T-cell (primary cell): ENCODE data around the gene RFX3. TPM values are rescaled to one million over a fixed set of nuclear protein-coding genes. Genes with fewer than 3 reads are reported as not detected.

Experiments used
- ATAC-seq, 4 experiments: fragments of 200-7000 bp in 3 of 4; fragments of 150-1000 bp in 1 of 4; cut with Tn5 transposase; replicated peaks in 1 of 4; 1 replicate in 3 of 4; 2 replicates in 1 of 4; pipeline ENCODE4 v1.10.0; 2021; ENCODE audit warnings: moderate library complexity in 3 of 4, mild to moderate bottlenecking in 2 of 4, moderate number of reproducible peaks in 1 of 4
- CTCF ChIA-PET, 2 donors: fragments of 300-600 bp; sonication (Branson Sonifier 250); formaldehyde crosslinking; loops; one replicate each; lab custom pipeline; 2022; ENCODE audit warnings: antibody characterized with exemption in 2 of 2; lab: Charles Lee
- POLR2A ChIA-PET, 2 donors: fragments of 300-600 bp; sonication (Branson Sonifier 250); formaldehyde crosslinking; loops; one replicate each; lab custom pipeline; 2022; ENCODE audit warnings: antibody characterized with exemption in 2 of 2; lab: Charles Lee
- DNase-seq, 35 experiments: peaks; one replicate each; pipeline versions ENCODE4 v3.0.0 to v3.0.0-alpha.2; 2013 to 2023
- H3K27ac ChIP-seq: one replicate; pipeline ENCODE4 v1.5.1; 2013; ENCODE audit warnings: low read length
- H3K27me3 ChIP-seq, 2 experiments: replicated peaks in 1 of 2; 1 replicate in 1 of 2; 2 replicates in 1 of 2; pipeline versions ENCODE4 v1.6.1 to v1.7.0; 2013; ENCODE audit warnings: low read length in 1 of 2, mixed read lengths in 1 of 2; ENCODE audit not compliant: control insufficient read depth in 2 of 2, insufficient read depth in 2 of 2; ENCODE audit errors: extremely low read depth in 1 of 2
- H3K36me3 ChIP-seq, 2 donors: 1 replicate in 1 of 2; 2 replicates in 1 of 2; pipeline versions ENCODE4 v1.6.1 to v1.7.0; 2013; ENCODE audit warnings: low read length in 1 of 2; ENCODE audit not compliant: control insufficient read depth in 2 of 2, insufficient read depth in 1 of 2; ENCODE audit errors: extremely low read depth in 1 of 2
- H3K4me1 ChIP-seq, 2 experiments: 1 replicate in 1 of 2; 2 replicates in 1 of 2; pipeline versions ENCODE4 v1.6.1 to v1.7.0; 2013; ENCODE audit warnings: low read length in 2 of 2, mixed read lengths in 1 of 2; ENCODE audit not compliant: insufficient read depth in 2 of 2, control insufficient read depth in 1 of 2; ENCODE audit errors: extremely low read depth in 1 of 2
- H3K4me3 ChIP-seq, 2 donors: 1 replicate in 1 of 2; 2 replicates in 1 of 2; pipeline versions ENCODE4 v1.5.1 to v1.7.0; 2013; ENCODE audit warnings: mild to moderate bottlenecking in 2 of 2, low read length in 1 of 2, moderate library complexity in 1 of 2; ENCODE audit not compliant: control insufficient read depth in 1 of 2; ENCODE audit errors: extremely low read depth in 1 of 2
- H3K9me3 ChIP-seq: 2 replicates; pipeline ENCODE4 v1.7.0; 2013
- H3K27ac Mint-ChIP-seq, 2 donors: one replicate each; pipeline ENCODE4 v1.8.0; 2020 to 2021; ENCODE audit warnings: mild to moderate bottlenecking in 2 of 2, mixed read lengths in 2 of 2
- H3K27me3 Mint-ChIP-seq, 2 donors: one replicate each; pipeline ENCODE4 v1.8.0; 2021 to 2022; ENCODE audit warnings: mixed read lengths in 2 of 2
- H3K36me3 Mint-ChIP-seq: one replicate; pipeline ENCODE4 v1.8.0; 2021; ENCODE audit warnings: mixed read lengths
- H3K4me1 Mint-ChIP-seq, 3 donors: one replicate each; pipeline ENCODE4 v1.8.0; 2020 to 2022; ENCODE audit warnings: mixed read lengths in 3 of 3, mild to moderate bottlenecking in 1 of 3
- H3K4me3 Mint-ChIP-seq, 3 donors: one replicate each; pipeline ENCODE4 v1.8.0; 2020 to 2022; ENCODE audit warnings: mild to moderate bottlenecking in 3 of 3, mixed read lengths in 3 of 3, moderate library complexity in 3 of 3
- H3K9me3 Mint-ChIP-seq, 3 donors: one replicate each; pipeline ENCODE4 v1.8.0; 2020 to 2022; ENCODE audit warnings: mixed read lengths in 3 of 3
- WGBS: methylation state at CpG from one replicate; pipeline ENCODE4 v1.1.5; 2013; ENCODE audit warnings: missing lambda C conversion rate; ENCODE audit not compliant: insufficient coverage; 5-methylcytosine and 5-hydroxymethylcytosine counted together
- total RNA-seq, 35 experiments: library from RNA in 6 of 35; stranded (reverse) in 6 of 35; fragments of 120-200 nt in 1 of 35; gene quantifications; one replicate each; pipeline versions ENCODE4 v1.2.1 to v1.2.4 and lab custom pipeline; 2013 to 2026

RFX3 gene
- total RNA-seq, 5 donors from 2014 or later (not counting 1 experiment from before 2014, with no cell fraction given): 16.3 to 32.2 (median 20.5) TPM

DNA sequence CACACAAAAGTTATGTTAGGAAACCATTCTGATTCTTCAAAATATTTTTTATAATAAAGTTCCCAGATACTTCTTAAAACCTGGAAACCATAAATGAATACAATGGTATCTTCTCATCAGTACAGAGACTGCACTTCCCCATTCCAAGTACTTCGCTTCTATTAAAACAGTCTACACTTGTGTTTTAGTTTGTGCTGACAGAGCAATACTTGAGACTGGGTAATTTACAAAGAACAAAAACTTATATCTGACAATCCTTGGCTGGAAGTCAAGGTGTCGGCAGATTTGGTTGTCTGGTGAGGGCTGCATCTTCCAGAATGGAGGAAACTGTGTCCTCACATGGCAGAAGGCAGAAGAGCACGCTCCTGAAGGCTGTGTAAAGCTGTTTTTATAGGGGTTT is 70.1 kb downstream of the RFX3 start:
- Mint-ChIP-seq H3K27ac (no peak overlapping the region), H3K36me3 (peaks cover 15% of the 10 kb centered on the region), H3K4me1 (peaks cover 0 to 5% (median 2%) of the 10 kb centered on the region in 3 donors), H3K27me3 (no peaks in the 10 kb centered on the region), H3K9me3 (no peaks in the 10 kb centered on the region), H3K4me3 (no peak overlapping the region)
- Histone ChIP-seq H3K27ac (no peak overlapping the region), H3K4me3 (no peak overlapping the region), H3K27me3 (no peaks in the 10 kb centered on the region), H3K36me3 (no peaks in the 10 kb centered on the region), H3K4me1 (no peaks in the 10 kb centered on the region), H3K9me3 (no peaks in the 10 kb centered on the region)
- ATAC-seq (no peak), DNase-seq (no peak)
- CTCF ChIA-PET: interaction anchor here (0.7 to 1.0 kb wide), 2 partner anchors 12 to 14 kb away, joined by 3 to 5 read pairs; no protein-coding TSS in a partner anchor
- no CpG with 5 or more reads among the region's 3 CpGs for WGBS
- POLR2A ChIA-PET: interaction anchor here in 1 of 2 donors (0.7 kb wide), 1 partner anchor 213 kb away, joined by 5 read pairs; no protein-coding TSS in a partner anchor

DNA sequence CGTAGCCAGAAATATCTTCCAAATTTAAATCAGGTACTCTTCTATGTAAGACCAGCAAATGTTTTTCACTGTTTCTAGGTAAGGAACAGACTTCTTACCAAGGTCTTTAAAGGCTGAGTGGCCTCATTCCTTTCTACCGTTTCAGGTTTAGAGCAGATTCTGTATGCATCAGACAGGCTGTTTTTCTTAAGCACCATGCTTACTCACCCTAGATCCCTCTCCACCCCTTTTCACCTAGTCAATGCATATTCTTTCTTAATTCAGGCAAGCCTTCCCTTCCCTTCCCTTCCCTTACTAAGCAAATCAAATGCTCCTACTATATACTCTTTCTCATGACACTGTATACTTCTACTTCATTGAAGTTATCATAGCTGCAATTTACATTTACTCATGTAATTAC is 70.7 kb downstream of the RFX3 start:
- POLR2A ChIA-PET: no interaction called here
- WGBS: 100% methylated on average over 1 of the region's 2 CpGs
- Histone ChIP-seq H3K4me1 (no peaks in the 10 kb centered on the region), H3K4me3 (no peak overlapping the region), H3K27me3 (no peaks in the 10 kb centered on the region), H3K27ac (no peak overlapping the region), H3K36me3 (no peaks in the 10 kb centered on the region), H3K9me3 (no peaks in the 10 kb centered on the region)
- no peak for DNase-seq
- H3K9me3 Mint-ChIP-seq: no peaks in the 10 kb centered on the region
- H3K4me1 Mint-ChIP-seq: peaks cover 0 to 5% (median 2%) of the 10 kb centered on the region in 3 donors
- ATAC-seq: no peak
- H3K4me3 Mint-ChIP-seq: no peak overlapping the region
- no peak overlapping the region for H3K27ac Mint-ChIP-seq
- CTCF ChIA-PET: no interaction called here
- H3K27me3 Mint-ChIP-seq: no peaks in the 10 kb centered on the region
- H3K36me3 Mint-ChIP-seq: peaks cover 15% of the 10 kb centered on the region

DNA sequence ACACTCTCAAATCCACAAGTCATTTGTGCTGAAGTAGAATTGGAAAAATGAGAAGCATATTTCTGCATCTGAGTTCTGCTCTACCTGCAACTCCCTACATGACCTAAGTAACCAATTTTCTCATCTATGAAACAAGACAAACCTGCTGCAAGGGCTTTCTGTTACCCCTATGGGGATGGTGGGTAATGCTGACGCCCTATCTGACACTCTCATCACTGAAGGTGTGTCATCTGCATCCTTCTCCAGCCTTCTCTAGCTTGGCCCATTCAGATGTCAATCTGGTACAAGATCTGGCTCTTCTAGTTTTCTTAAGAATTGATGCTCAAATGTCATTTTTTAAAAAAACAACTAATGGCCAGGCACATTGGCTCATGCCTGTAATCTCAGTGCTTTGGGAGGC is 73.8 kb downstream of the RFX3 start:
- H3K4me1 Mint-ChIP-seq: peaks cover 6 to 12% (median 10%) of the 10 kb centered on the region in 3 donors
- H3K36me3 ChIP-seq: no peaks in the 10 kb centered on the region

DNA sequence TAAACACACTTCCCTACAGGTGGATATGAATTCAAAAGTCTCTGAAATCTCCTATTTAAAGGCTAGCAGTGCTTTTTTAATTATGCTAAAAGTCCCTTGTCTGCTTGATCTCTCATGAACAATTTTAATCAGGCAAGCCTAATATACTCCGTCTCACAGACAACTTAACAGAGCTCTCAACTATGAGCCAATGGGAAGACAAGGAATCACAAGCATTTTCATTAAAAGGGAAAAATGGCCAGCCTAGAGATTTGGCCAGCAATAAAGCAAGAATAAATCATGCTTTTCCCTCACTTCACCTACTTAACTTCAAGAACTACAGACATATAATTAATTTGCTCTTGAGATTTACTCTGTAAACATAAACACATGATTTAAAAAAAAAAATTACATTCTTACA is 78.0 kb downstream of the RFX3 start:
- Histone ChIP-seq H3K27ac (no peak overlapping the region), H3K9me3 (no peaks in the 10 kb centered on the region), H3K36me3 (no peaks in the 10 kb centered on the region), H3K4me1 (no peaks in the 10 kb centered on the region), H3K4me3 (no peak overlapping the region), H3K27me3 (no peaks in the 10 kb centered on the region)
- Mint-ChIP-seq H3K9me3 (peaks cover 0 to 5% (median 2%) of the 10 kb centered on the region in 3 donors), H3K27ac (no peak overlapping the region), H3K4me3 (no peak overlapping the region), H3K4me1 (peaks cover 6 to 10% (median 9%) of the 10 kb centered on the region in 3 donors), H3K36me3 (peaks cover 13% of the 10 kb centered on the region), H3K27me3 (no peaks in the 10 kb centered on the region)
- 100% methylated on average over 1 of the region's 1 CpG for WGBS
- ATAC-seq: no peak
- ChIA-PET POLR2A (interaction anchor here in 1 of 2 donors (1.0 kb wide), 1 partner anchor 36 kb away, joined by 5 read pairs; no protein-coding TSS in a partner anchor), CTCF (no interaction called here)
- DNase-seq: no peak

More for the DNA sequence above, 73.8 kb downstream of the RFX3 start:
- ATAC-seq (no peak), DNase-seq (no peak)
- H3K27ac ChIP-seq: no peak overlapping the region
- H3K4me3 ChIP-seq: no peak overlapping the region
- Mint-ChIP-seq H3K9me3 (no peaks in the 10 kb centered on the region), H3K27ac (no peak overlapping the region), H3K4me3 (no peak overlapping the region), H3K36me3 (peaks cover 5% of the 10 kb centered on the region), H3K27me3 (no peaks in the 10 kb centered on the region)
- WGBS: 100% methylated on average over 1 of the region's 1 CpG
- H3K27me3 ChIP-seq: no peaks in the 10 kb centered on the region
- no peaks in the 10 kb centered on the region for H3K4me1 ChIP-seq
- ChIA-PET CTCF (interaction anchor here in 1 of 2 donors (1.1 kb wide), 1 partner anchor 11 kb away, joined by 3 read pairs; no protein-coding TSS in a partner anchor), POLR2A (no interaction called here)
- no peaks in the 10 kb centered on the region for H3K9me3 ChIP-seq

DNA sequence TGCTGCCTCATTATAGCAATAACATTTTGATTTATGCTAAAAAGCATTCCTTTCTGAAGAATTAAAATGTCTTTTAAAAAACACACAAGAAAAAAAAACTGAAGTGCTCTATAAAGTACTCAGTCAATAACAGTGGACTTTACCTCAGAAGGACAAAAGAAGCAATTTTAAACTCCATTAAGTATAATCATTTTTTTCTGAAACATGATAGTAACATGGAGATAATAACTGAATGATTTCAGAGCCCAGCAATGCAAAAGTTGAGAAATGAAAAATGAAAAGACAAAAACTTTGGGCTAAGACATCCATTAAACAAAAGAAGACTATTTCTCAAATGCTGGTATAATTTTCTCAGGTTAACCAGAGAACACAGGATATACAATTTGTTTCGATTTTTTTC is 78.7 kb downstream of the RFX3 start:
- WGBS: no CpG with 5 or more reads among the region's 1 CpG
- peaks cover 0 to 5% (median 2%) of the 10 kb centered on the region in 3 donors for H3K9me3 Mint-ChIP-seq
- POLR2A ChIA-PET: interaction anchor here in 1 of 2 donors (1.0 kb wide), 1 partner anchor 36 kb away, joined by 5 read pairs; no protein-coding TSS in a partner anchor
- Histone ChIP-seq H3K4me1 (no peaks in the 10 kb centered on the region), H3K4me3 (no peak overlapping the region), H3K9me3 (no peaks in the 10 kb centered on the region), H3K27ac (no peak overlapping the region), H3K27me3 (no peaks in the 10 kb centered on the region), H3K36me3 (no peaks in the 10 kb centered on the region)
- H3K4me1 Mint-ChIP-seq: peaks cover 6 to 10% (median 9%) of the 10 kb centered on the region in 3 donors
- no peak overlapping the region for H3K27ac Mint-ChIP-seq
- ATAC-seq: no peak
- no peak overlapping the region for H3K4me3 Mint-ChIP-seq
- no peak for DNase-seq
- CTCF ChIA-PET: no interaction called here
- H3K27me3 Mint-ChIP-seq: no peaks in the 10 kb centered on the region
- peaks cover 13% of the 10 kb centered on the region for H3K36me3 Mint-ChIP-seq

DNA sequence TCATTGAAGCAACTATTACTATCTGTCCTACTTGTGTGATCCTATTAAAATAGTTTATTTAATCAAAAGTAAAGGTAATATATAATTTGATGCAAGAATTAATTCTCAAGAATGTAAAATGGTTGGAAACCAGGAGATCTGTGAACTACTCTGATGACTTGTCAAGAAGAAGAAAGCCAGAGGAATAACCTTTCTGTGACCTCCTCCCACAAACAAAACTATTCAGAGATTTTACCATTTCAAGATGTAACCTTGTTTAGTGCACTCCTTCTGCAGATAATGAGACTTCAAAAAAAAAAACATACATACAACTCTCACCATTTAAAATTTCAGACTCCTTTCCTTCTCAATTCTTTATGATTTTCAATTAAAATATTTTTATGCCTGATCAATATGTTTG is 79.5 kb downstream of the RFX3 start:
- Histone ChIP-seq H3K27me3 (no peaks in the 10 kb centered on the region), H3K4me1 (no peaks in the 10 kb centered on the region), H3K36me3 (no peaks in the 10 kb centered on the region), H3K9me3 (no peaks in the 10 kb centered on the region), H3K27ac (no peak overlapping the region), H3K4me3 (no peak overlapping the region)
- H3K9me3 Mint-ChIP-seq: peaks cover 0 to 5% (median 2%) of the 10 kb centered on the region in 3 donors
- H3K36me3 Mint-ChIP-seq: peaks cover 8% of the 10 kb centered on the region
- H3K4me3 Mint-ChIP-seq: no peak overlapping the region
- ATAC-seq (no peak), DNase-seq (no peak)
- H3K27ac Mint-ChIP-seq: no peak overlapping the region
- H3K4me1 Mint-ChIP-seq: peaks cover 9 to 12% (median 11%) of the 10 kb centered on the region in 3 donors
- ChIA-PET POLR2A (no interaction called here), CTCF (no interaction called here)
- no peaks in the 10 kb centered on the region for H3K27me3 Mint-ChIP-seq
